ENCODE measurements around the gene KIAA0753. TPM values are rescaled to one million over a fixed set of nuclear protein-coding genes. Genes with fewer than 3 reads are reported as not detected.
A peak's percentile ranks its signal among the peaks of the same experiment; 100 is the strongest.

The KIAA0753 gene
- total and polyA plus RNA-seq, 7 donors, result 3.6 to 18.3 (median 14.1) TPM

GRCh38 chr17:6572972-6573370 lies 67.5 kb downstream of the KIAA0753 start:
- intact Hi-C loops (cut with DNase I), result loop anchor here (5.0 kb wide), 1 partner anchor 101 kb away; no protein-coding TSS in a partner anchor
- WGBS, 2 donors, result 97% methylated on average over 8 of the region's 8 CpGs

GRCh38 chr17:6571452-6571781 lies 69.1 kb downstream of the KIAA0753 start:
- 83 to 84% methylated on average over 7 of the region's 7 CpGs for WGBS, 2 donors
- intact Hi-C loops (cut with DNase I), result loop anchor here (5.0 kb wide), 1 partner anchor 99 kb away; no protein-coding TSS in a partner anchor
- H3K27me3 ChIP-seq, result no peaks in the 10 kb centered on the region
- TF ChIP-seq POLR2AphosphoS5 (IDR thresholded peaks at IDR 0.05), result no peak
- no peak for TF ChIP-seq CTCF (IDR thresholded peaks at IDR 0.05)
- TF ChIP-seq EP300 (IDR thresholded peaks at IDR 0.05), result no peak
- no peak for TF ChIP-seq POLR2A (IDR thresholded peaks at IDR 0.05)
- H3K36me3 ChIP-seq, result no peaks in the 10 kb centered on the region
- peak overlapping the region in 2 of 4 donors; percentile 44 to 47 for H3K27ac ChIP-seq
- no peaks in the 10 kb centered on the region for H3K9me3 ChIP-seq
- H3K4me3 ChIP-seq, result no peak overlapping the region
- H3K4me1 ChIP-seq, result peaks cover 0 to 30% (median 21%) of the 10 kb centered on the region in 4 donors
- DNase-seq, result no peak

More at GRCh38 chr17:6572972-6573370, 67.5 kb downstream of the KIAA0753 start:
- no peaks in the 10 kb centered on the region for H3K9me3 ChIP-seq
- peaks cover 0 to 24% (median 18%) of the 10 kb centered on the region in 4 donors for H3K4me1 ChIP-seq
- no peak overlapping the region for H3K4me3 ChIP-seq
- no peak for DNase-seq
- no peak overlapping the region for H3K27ac ChIP-seq
- TF ChIP-seq EP300 (IDR thresholded peaks at IDR 0.05) (no peak), CTCF (IDR thresholded peaks at IDR 0.05) (no peak), POLR2A (IDR thresholded peaks at IDR 0.05) (no peak), POLR2AphosphoS5 (IDR thresholded peaks at IDR 0.05) (no peak)
- H3K36me3 ChIP-seq, result peaks cover 0 to 10% (median 2%) of the 10 kb centered on the region in 4 donors
- H3K27me3 ChIP-seq, result no peaks in the 10 kb centered on the region

GRCh38 chr17:6570731-6571451 lies 69.6 kb downstream of the KIAA0753 start:
- TF ChIP-seq POLR2AphosphoS5 (IDR thresholded peaks at IDR 0.05), result peak in 3 of 4 donors; percentile 31 to 57 (median 33)
- no peak for TF ChIP-seq CTCF (IDR thresholded peaks at IDR 0.05)
- TF ChIP-seq EP300 (IDR thresholded peaks at IDR 0.05), result peak in 3 of 4 donors; percentile 27 to 71 (median 48)
- Histone ChIP-seq H3K4me3 (no peak overlapping the region), H3K4me1 (peaks cover 0 to 30% (median 21%) of the 10 kb centered on the region in 4 donors), H3K36me3 (no peaks in the 10 kb centered on the region), H3K27me3 (no peaks in the 10 kb centered on the region), H3K27ac (peak overlapping the region in 3 of 4 donors; percentile 21 to 47 (median 44)), H3K9me3 (no peaks in the 10 kb centered on the region)
- no peak for DNase-seq
- 85 to 92% methylated on average over 18 of the region's 18 CpGs for WGBS, 2 donors
- intact Hi-C loops (cut with DNase I), result loop anchor here (5.0 kb wide), 1 partner anchor 99 kb away; no protein-coding TSS in a partner anchor

GRCh38 chr17:6569370-6570285 lies 70.9 kb downstream of the KIAA0753 start:
- Histone ChIP-seq H3K27ac (no peak overlapping the region), H3K4me3 (no peak overlapping the region), H3K36me3 (no peaks in the 10 kb centered on the region), H3K9me3 (no peaks in the 10 kb centered on the region), H3K4me1 (peaks cover 0 to 24% (median 17%) of the 10 kb centered on the region in 4 donors), H3K27me3 (no peaks in the 10 kb centered on the region)
- TF ChIP-seq CTCF (IDR thresholded peaks at IDR 0.05) (no peak), POLR2AphosphoS5 (IDR thresholded peaks at IDR 0.05) (no peak), EP300 (IDR thresholded peaks at IDR 0.05) (no peak), POLR2A (IDR thresholded peaks at IDR 0.05) (no peak)
- intact Hi-C loops (cut with DNase I), result loop anchor here (5.0 kb wide), 1 partner anchor 97 kb away; no protein-coding TSS in a partner anchor
- 80 to 86% methylated on average over 10 of the region's 10 CpGs for WGBS, 2 donors
- DNase-seq, result no peak

Data from sigmoid colon (tissue), 7 donors.